GM21528 (cell line): ENCODE measurements around the gene AS3MT.
"Not testable (repeated sequence)": the region's sequence is repeated elsewhere in the genome, so short reads cannot be mapped to it uniquely, and the experiment has no call there.

Experiments
- ATAC-seq: cut with Tn5 transposase; IDR thresholded peaks from one replicate; pipeline ENCODE4 v1.9.1; 2021; ENCODE audit warnings: mild to moderate bottlenecking, moderate library complexity; ENCODE audit not compliant: unreplicated experiment, low FRiP score

The AS3MT gene

GRCh38 chr10:102918817-102919245, 49.6 kb downstream of the AS3MT start:
- no peak for ATAC-seq

GRCh38 chr10:102919246-102919959, 50.1 kb downstream of the AS3MT start:
- no peak for ATAC-seq

GRCh38 chr10:102919992-102920739, 50.9 kb downstream of the AS3MT start:
- ATAC-seq: no peak

DNA sequence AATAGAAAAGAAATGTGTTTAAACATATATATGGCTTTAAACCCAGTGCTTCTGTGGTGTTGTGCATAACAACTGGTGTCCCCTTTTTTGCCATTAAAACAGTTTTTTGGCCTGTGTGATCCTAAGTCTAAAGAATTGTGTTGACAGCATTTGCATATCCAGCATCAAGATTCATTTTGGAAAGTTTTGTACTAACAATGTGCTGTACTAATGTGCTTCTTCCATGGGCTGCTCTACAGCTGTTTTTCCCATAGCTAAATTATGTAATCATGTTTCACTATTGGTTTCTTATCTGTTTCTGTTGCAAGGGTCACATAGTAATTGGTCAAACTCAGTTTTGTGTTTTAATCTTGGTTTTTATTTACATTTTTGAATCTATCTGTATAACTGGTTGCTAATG, 54.3 kb downstream of the AS3MT start:
- ATAC-seq: no peak

DNA sequence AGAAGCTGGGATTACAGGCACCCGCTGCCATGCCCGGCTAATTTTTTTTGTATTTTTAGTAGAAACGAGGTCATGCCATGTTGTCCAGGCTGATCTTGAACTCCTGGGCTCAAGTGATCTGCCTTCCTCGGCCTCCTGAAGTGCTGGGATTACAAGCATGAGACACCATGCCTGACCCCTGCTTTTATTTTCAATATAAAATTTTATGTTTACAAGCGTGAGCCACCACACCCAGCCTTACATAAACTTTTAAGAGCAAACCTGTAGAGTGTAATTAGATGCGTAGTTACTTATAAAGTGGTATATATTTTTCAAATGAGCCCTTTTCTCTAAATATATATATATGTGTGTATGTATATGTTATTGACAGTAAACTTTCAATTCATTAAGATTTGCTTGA, 57.6 kb downstream of the AS3MT start:
- no peak for ATAC-seq

- no peak for ATAC-seq
Observed at GRCh38 chr10:102927311-102928010, 58.2 kb downstream of the AS3MT start.

DNA sequence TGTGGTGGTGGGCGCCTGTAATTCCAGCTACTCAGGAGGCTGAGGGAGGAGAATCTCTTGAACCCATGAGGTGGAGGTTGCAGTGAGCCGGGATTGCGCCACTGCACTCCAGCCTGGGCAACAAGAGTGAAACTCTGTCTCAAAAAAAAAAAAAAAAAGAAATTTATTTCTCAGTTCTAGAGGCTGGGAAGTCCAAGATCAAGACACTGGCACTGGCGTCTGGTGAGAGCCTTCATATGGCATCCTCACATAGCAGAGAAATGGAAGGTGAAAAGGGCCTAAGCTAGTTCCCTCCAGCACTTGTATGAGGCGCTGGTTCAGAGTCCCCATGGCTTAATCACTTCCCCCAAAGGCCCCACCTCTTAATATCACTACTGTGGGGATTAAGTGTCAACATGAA, 59.2 kb downstream of the AS3MT start:
- ATAC-seq: not testable (repeated sequence)

DNA sequence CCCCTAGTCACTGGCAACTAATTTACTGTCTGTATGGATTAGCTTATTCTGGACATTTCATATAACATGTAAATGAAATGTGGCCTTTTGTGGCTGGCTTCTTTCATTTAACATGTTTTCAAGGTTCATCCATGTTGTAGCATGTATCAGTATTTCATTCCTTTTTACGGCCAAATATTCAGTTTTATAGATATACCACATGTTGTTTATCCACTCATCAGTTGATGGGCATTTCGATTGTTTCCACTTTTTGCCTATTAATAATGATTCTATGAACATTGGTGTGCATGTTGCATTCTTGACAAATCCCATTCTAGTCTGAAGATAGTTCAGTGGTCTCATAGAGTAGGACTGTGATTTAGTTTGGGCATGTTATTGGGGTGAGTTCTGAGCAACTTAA, 61.5 kb downstream of the AS3MT start:
- ATAC-seq: no peak

DNA sequence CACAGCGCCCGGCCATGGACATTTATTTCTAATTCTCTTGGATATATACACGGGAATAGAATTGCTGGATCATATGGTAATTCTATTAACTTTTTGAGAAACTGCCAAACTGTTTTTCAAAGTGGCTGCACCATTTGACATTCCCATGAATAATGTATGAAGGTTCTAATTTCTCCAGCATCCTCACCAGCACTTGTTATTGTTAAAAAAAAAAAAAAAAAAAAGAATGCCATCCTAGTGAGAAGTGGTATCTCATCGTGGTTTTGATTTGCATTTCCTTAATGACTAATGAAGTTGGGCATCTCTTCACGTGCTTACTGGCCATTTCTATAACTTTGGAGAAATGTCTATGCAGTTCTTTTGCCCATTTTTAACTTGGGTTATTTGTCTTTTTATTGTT, 62.4 kb downstream of the AS3MT start:
- ATAC-seq: no peak

DNA sequence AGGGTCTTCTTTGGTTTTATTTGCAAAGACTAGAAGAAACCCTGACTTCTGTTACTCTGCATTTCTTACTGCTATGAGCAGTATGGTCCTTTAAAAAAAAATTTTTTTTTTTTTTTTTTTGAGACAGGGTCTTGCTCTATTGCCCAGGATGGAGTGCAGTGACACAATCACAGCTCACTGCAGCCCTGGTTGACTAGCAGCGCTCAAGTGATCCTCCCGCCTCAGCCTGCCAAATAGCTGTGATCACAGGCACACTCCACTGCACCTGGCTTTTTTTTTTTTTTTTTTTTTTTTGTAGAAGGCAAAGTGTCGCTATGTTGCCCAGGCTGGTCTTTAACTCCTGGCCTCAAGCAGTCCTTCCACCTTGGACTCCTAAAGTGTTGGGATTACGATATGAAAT, 66.2 kb downstream of the AS3MT start:
- no peak for ATAC-seq

- no peak for ATAC-seq
Observed at GRCh38 chr10:102935939-102936605, 66.8 kb downstream of the AS3MT start.

DNA sequence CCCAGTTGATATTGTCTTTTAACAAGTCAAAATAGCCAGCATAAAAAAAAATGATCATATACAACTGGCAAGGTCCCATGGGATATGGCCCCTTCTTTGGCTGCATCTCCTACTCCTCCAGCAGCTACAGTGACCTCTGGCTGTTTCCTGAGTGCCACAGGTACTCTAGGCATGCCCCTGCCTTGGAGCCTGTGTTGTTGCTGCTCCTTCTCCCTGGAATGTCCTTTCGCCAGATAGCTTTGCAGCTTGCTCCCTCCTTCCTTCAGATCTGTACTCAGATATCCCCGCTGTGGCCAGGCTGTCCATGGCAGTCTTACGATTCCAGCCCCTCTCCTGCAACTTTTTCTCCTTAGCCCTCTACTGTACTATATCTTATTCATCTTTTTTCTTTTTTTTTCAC, 72.1 kb downstream of the AS3MT start:
- ATAC-seq: no peak

DNA sequence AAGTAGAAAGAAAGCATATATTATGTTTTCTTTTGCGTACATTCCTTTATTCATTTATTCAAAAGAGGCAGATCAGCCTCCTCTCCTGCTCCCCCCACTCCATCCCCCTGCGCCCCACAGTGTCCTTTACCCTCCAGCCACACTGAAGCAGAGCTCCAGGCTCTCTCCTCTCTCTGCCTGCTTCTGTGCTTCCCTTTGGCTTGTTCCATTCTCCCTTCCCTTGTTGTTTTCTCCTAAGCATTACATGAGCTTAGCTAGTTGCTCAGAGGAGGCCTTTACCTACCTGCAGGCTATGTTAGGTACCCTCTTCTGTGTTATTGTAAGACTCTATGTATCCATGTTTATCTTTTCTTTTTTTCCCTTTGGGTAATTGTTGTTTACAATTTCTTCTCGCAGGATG, 76.2 kb downstream of the AS3MT start:
- no peak for ATAC-seq

DNA sequence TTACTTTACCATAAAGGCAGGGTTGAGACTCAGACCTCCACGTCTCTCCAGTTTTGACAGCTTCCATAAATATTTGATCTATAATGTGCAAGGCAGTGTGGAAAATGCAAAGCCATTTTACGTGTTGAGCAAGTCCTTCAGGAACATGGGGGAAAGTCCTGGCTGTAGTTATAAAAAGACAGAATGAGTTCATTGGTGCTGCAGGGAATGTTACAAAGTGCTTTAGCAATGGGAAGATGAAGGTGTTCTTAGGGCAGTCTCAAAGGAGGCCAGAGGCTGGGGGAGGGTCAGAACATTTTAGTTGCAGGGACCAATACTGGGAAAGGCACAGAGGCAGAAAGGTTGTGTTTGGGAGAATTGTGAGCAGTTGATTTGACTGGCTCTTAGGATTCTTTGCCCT, 76.7 kb downstream of the AS3MT start:
- no peak for ATAC-seq

- no peak for ATAC-seq
Observed at GRCh38 chr10:102946992-102947391, 77.7 kb downstream of the AS3MT start.

- ATAC-seq: no peak
Observed at GRCh38 chr10:102948176-102948575, 78.9 kb downstream of the AS3MT start.

DNA sequence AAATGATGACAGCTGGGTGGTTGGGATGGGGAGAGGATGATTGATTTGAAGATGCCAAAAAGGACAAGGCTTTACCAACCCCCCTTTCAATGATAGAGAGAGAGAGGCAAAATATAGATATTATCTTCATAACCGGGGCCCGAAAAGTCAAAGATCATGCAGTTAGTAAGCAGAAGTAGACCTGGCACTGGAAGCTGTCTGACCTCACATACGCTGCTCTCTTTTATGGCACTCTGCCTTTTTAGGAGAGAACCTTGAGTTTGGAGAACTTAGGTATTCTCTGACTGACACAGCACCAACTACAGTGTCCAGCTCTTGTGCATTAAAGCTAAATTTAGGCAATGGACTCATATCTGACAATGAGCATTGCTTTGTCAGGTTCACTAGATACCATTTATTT, 79.5 kb downstream of the AS3MT start:
- ATAC-seq: no peak

DNA sequence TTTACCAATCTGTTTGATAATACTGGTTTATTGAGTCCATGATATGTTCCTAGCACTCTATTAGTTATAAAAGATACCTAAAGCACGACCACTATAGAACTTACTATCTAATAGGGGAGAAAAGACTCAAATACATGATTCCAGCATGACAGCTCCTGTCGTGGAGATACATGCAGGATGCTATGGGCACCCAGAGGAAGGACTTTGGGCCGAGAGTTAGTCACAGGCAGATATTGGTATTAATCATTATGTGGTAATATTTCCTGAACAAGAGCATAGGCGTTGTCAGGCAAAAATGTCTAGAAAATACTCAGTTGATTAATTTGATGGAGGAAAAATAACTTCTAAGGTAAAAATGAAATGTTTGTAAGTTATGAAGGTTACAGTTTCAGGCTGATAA, 80.6 kb downstream of the AS3MT start:
- no peak for ATAC-seq

DNA sequence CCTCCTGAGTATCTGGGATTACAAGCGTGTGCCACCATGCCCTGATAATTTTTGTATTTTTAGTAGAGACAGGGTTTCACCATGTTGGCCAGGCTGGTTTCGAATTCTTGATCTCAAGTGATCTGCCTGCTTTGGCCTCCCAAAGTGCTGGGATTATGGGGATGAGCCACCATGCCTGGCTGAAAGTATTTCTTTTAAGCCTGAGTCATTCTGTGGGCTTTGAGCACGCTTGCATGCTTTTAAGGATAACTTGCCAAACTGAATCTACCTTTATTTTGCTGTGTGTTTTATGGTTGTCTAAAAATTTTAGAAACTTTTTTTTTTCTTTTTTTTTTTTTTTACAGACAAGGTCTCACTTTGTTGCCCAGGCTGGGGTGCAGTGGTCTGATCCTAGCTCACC, 82.0 kb downstream of the AS3MT start:
- no peak for ATAC-seq
